Esophagus squamous epithelium (tissue), 5 donors: ENCODE measurements around the gene IKBKG. TPM values are rescaled to one million over a fixed set of nuclear protein-coding genes. Genes with fewer than 3 reads are reported as not detected.
"Not testable (repeated sequence)": the region's sequence is repeated elsewhere in the genome, so short reads cannot be mapped to it uniquely, and the experiment has no call there.

Experiments
- DNase-seq: peaks from one replicate; lab custom pipeline; 2025; lab: John Stamatoyannopoulos, UW
- H3K27ac ChIP-seq, 4 donors: fragments of 200-600 bp; sonication (generic); one replicate each; pipeline ENCODE4 v1.5.1; 2016 to 2019; ENCODE audit warnings: mild to moderate bottlenecking in 1 of 4
- H3K27me3 ChIP-seq, 4 donors: fragments of 200-600 bp; sonication (generic); 1 replicate in 3 of 4; 2 replicates in 1 of 4; pipeline versions ENCODE4 v1.5.1 to v1.6.0; 2017 to 2021; ENCODE audit warnings: antibody characterized with exemption in 1 of 4
- H3K36me3 ChIP-seq, 3 donors: fragments of 200-600 bp; sonication (generic); one replicate each; pipeline ENCODE4 v1.5.1; 2016 to 2019
- H3K4me1 ChIP-seq, 3 donors: fragments of 200-600 bp; sonication (generic); one replicate each; pipeline ENCODE4 v1.5.1; 2017 to 2019
- H3K4me3 ChIP-seq, 4 donors: fragments of 200-600 bp; sonication (generic); 1 replicate in 3 of 4; 2 replicates in 1 of 4; pipeline ENCODE4 v1.5.1; 2016 to 2019; ENCODE audit warnings: mild to moderate bottlenecking in 2 of 4, moderate library complexity in 1 of 4
- H3K9me3 ChIP-seq, 3 donors: fragments of 200-600 bp; sonication (generic); one replicate each; pipeline ENCODE4 v1.5.1; 2016 to 2019
- POLR2A ChIP-seq, 4 donors: fragments of 450-650 bp; IDR thresholded peaks; one replicate each; pipeline ENCODE4 v1.6.1; 2017; ENCODE audit warnings: antibody characterized with exemption in 4 of 4, mild to moderate bottlenecking in 4 of 4, moderate library complexity in 3 of 4
- WGBS, 2 donors: methylation state at CpG; one replicate each; pipeline ENCODE4 v1.1.5; 2018; 5-methylcytosine and 5-hydroxymethylcytosine counted together
- intact Hi-C: fragments of 100-400 bp; cut with DNase I; formaldehyde crosslinking; loops from one replicate; pipeline ENCODE4 v1.15.0; 2022
- total RNA-seq, 4 donors: library from RNA; depleted of rRNA; stranded (reverse); fragments of >200 nt; gene quantifications; one replicate each; pipeline ENCODE4 v1.1.0, GENCODE V29; 2016
- TF ChIP-seq, protein P1 (sequence below), 6 experiments: fragments of 450-650 bp in 4 of 6; fragments of 200-600 bp in 2 of 6; sonication (generic) in 2 of 6; IDR thresholded peaks; one replicate each; pipeline ENCODE4 v1.5.1; 2016 to 2019; ENCODE audit warnings: antibody characterized with exemption in 6 of 6, mild to moderate bottlenecking in 4 of 6, moderate library complexity in 4 of 6
- donor health status: DM: yes; HTN: yes; CAD: no.

The IKBKG gene
- total RNA-seq, 4 donors from 2014 or later, result 9.9 to 14.7 (median 12.6) TPM

DNA sequence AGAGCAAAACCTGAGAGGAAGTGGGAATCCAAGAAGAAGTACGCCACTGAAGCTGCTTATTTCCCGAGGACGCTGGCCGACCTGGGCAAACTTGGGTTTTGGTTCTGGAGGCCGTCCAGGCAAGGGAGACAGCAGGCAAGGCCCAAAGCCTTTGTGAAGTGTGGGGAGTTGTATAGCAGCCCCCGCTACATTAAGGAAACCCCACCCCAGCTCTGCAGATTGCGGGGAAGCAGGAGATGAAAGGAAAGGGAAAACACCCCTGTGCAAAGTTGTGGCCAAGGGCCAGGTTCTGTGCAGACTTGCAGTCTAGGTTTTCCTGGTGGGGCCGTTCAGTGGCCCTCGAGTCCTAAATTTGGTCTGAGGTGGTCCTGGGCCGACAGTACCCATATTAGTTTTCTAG is 25.6 kb downstream of the IKBKG start:
- intact Hi-C loops, H3K27me3 ChIP-seq, H3K9me3 ChIP-seq, H3K36me3 ChIP-seq, H3K4me1 ChIP-seq, H3K27ac ChIP-seq, H3K4me3 ChIP-seq, DNase-seq: not testable (repeated sequence)
- WGBS, 2 donors, result no CpG with 5 or more reads among the region's 10 CpGs

DNA sequence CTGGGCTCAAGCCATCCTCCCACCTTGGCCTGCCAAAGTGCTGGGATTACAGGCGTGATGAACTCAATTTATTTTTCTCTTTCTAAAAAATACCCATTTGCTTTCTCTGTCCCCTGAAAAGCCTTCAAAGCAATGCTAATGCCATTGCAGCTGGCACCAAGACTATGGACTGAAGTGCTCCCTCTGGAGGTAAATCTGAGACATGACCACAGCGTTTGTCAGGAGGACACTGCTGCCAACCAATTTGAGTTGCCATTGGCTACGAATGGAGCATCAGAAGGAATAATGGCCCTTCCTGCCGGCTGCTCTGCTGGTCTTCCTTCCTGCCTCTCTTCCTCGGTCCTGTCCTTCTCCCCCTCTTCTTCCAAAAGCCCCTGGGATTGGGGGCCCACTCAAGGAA is 27.7 kb downstream of the IKBKG start:
- DNase-seq, H3K9me3 ChIP-seq, H3K27ac ChIP-seq, intact Hi-C loops, H3K4me3 ChIP-seq, H3K36me3 ChIP-seq, H3K27me3 ChIP-seq, H3K4me1 ChIP-seq: not testable (repeated sequence)
- no CpG with 5 or more reads among the region's 5 CpGs for WGBS, 2 donors

DNA sequence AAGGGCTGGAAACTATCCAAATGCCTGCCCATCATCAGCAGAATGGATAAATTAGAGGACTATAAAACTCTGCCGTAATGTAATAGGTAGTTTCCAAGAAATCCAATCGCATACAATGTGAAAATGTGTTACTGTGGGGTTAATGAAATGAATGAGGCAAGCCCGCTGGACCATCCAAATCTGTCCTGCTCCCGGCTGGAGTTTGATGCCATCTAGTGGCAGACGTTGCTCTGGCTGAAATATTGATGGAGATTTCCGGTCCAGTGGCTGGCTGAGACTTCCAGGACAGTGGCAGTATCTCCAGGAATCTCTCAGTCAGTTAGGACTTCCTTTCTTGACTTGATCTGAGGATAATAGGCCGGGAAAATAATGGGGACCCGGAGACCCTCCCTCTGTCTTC is 35.6 kb downstream of the IKBKG start:
- H3K4me1 ChIP-seq, H3K36me3 ChIP-seq, H3K27me3 ChIP-seq, intact Hi-C loops, DNase-seq, H3K4me3 ChIP-seq, H3K27ac ChIP-seq, H3K9me3 ChIP-seq: not testable (repeated sequence)
- no CpG with 5 or more reads among the region's 8 CpGs for WGBS, 2 donors

DNA sequence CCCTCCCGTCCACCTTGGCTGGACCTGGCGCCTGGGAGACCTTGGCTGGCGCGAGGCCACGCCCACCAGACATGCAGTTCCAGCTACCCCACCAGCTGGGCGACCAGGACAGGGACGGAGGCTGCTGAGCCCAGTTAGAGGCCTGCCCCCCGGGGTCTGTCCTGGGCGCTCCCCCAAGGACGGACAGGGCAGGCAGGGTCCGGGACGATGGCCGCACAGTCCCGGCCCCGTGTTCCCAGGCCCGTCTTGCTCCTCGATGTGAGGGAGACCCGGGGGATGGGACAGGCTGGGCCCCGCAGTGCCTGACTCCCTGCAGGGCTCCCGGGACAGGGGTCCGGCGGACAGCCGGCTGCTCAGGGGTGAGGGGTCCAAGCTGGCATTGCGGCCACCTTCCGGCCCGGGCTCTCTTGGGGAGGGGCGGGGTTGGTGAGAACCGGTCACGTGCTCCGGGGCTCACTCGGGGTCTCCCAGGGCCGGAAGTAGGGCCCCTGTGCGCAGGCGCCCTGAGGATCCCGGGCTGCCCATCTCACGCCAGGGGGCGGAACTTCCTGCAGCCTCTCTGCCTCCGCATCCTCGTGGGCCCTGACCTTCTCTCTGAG is 37.3 kb downstream of the IKBKG start, which contains the start of gene CTAG1A:
TSS of gene CTAG1A (plus strand) at position 549 of the 599 bp plus-strand sequence. CDS start 74 bp downstream, outside the sequence.
- DNase-seq, H3K27ac ChIP-seq, intact Hi-C loops, H3K4me1 ChIP-seq, H3K27me3 ChIP-seq, H3K9me3 ChIP-seq, H3K36me3 ChIP-seq, H3K4me3 ChIP-seq: not testable (repeated sequence)
- WGBS, 2 donors, result no CpG with 5 or more reads among the region's 39 CpGs

DNA sequence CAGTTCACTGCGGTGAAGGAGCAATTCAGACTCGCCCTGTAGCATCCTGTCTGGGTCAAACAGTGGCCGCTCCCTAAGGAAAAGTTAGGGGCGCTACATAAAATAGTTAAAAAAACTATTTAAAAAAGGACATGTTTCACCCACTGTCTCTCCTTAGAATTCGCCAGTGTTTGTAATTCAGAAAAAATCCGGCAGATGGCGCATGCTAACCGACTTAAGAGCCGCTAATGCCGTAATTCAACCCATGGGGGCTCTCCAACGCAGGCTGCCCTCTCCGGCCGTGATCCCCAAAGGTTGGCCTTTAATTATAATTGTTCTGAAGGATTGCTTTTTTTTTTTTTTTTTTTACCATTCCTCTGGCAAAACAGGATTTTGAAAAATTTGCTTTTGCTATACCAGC is 43.0 kb downstream of the IKBKG start:
- H3K36me3 ChIP-seq, result not testable (repeated sequence)
- no CpG with 5 or more reads among the region's 13 CpGs for WGBS, 2 donors

DNA sequence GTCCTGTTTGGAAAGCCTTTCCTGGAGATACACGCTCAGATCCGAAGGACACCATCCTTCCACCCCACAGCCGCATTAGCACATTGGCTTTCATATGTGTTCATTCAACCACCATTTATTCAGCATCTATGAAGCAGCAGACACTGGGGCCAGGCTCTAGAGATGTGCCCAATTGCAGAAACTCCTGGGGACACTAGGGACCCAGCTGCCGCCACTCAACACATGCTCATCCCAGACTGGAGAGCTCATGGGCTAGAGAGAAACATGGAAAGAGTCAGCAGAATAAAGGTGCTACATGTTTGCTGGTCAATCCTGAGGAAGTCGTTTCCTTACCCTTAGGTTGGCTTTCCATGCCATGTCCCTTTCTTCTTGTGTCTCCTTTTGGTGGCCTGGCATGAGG is 45.1 kb downstream of the IKBKG start:
- Histone ChIP-seq H3K9me3 (no peaks in the 10 kb centered on the region), H3K36me3 (no peaks in the 10 kb centered on the region), H3K27ac (no peak overlapping the region), H3K27me3 (no peaks in the 10 kb centered on the region), H3K4me1 (peaks cover 0 to 3% (median 0%) of the 10 kb centered on the region in 3 donors), H3K4me3 (no peak overlapping the region)
- TF ChIP-seq, protein P1, sequence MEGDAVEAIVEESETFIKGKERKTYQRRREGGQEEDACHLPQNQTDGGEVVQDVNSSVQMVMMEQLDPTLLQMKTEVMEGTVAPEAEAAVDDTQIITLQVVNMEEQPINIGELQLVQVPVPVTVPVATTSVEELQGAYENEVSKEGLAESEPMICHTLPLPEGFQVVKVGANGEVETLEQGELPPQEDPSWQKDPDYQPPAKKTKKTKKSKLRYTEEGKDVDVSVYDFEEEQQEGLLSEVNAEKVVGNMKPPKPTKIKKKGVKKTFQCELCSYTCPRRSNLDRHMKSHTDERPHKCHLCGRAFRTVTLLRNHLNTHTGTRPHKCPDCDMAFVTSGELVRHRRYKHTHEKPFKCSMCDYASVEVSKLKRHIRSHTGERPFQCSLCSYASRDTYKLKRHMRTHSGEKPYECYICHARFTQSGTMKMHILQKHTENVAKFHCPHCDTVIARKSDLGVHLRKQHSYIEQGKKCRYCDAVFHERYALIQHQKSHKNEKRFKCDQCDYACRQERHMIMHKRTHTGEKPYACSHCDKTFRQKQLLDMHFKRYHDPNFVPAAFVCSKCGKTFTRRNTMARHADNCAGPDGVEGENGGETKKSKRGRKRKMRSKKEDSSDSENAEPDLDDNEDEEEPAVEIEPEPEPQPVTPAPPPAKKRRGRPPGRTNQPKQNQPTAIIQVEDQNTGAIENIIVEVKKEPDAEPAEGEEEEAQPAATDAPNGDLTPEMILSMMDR (IDR thresholded peaks at IDR 0.05), result no peak
- no peak for TF ChIP-seq POLR2A (IDR thresholded peaks at IDR 0.05)
- intact Hi-C loops, result no loop called here
- no peak for DNase-seq
- 83 to 85% methylated on average over 4 to 5 of the region's 5 CpGs for WGBS, 2 donors

More for the DNA sequence above, 43.0 kb downstream of the IKBKG start:
- H3K4me3 ChIP-seq, H3K27ac ChIP-seq, H3K27me3 ChIP-seq, DNase-seq, H3K9me3 ChIP-seq, H3K4me1 ChIP-seq, intact Hi-C loops: not testable (repeated sequence)

DNA sequence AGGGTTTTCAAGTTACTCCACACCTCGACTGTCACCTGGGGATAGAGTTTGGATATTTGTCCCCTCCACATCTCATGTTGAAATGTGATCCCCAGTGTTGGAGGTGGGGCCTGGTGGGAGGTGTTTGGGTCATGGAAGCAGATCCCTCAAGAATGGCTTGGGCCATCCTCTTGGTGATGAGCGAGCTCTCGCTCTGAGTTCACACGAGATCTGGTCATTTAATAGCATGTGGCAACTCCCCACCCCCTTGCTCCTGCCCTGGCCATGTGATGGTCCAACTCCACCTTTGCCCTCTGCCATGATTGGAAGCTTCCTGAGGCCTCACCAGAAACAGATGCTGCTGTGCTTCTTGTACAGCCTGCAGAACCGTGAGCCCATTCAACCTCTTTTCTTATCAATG is 45.8 kb downstream of the IKBKG start:
- H3K27ac ChIP-seq, result no peak overlapping the region
- H3K27me3 ChIP-seq, result no peaks in the 10 kb centered on the region
- H3K9me3 ChIP-seq, result no peaks in the 10 kb centered on the region
- intact Hi-C loops, result no loop called here
- WGBS, 2 donors, result 85% methylated on average over 5 of the region's 5 CpGs; no CpG with 5 or more reads in 1 of the 2 donors
- H3K36me3 ChIP-seq, result no peaks in the 10 kb centered on the region
- H3K4me1 ChIP-seq, result peaks cover 0 to 3% (median 0%) of the 10 kb centered on the region in 3 donors
- TF ChIP-seq, protein P1 (IDR thresholded peaks at IDR 0.05), result no peak
- TF ChIP-seq POLR2A (IDR thresholded peaks at IDR 0.05), result no peak
- no peak overlapping the region for H3K4me3 ChIP-seq
- no peak for DNase-seq

DNA sequence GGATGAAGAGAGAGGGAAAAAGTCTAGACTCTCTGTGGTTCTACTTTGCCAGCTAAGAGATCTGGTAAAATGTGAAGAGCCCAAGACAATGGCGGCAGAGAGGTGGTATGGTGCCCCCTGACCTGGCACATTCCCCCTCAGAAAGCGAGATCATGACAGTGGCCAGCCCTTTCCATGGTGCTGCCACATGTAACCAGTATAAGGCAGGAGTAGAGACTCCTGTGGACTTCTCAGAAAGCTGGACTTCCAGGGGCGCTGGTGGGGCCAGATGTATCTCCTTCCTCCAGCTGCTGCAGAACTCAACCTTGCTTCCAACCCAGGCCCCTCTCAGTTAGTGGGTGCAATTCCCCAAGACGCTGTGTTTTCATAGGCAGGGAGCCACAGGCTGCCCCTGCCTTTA is 47.1 kb downstream of the IKBKG start:
- no peak overlapping the region for H3K4me3 ChIP-seq
- intact Hi-C loops, result no loop called here
- WGBS, 2 donors, result 100% methylated on average over 1 of the region's 4 CpGs; no CpG with 5 or more reads in 1 of the 2 donors
- TF ChIP-seq, protein P1 (IDR thresholded peaks at IDR 0.05), result no peak
- no peak for TF ChIP-seq POLR2A (IDR thresholded peaks at IDR 0.05)
- no peaks in the 10 kb centered on the region for H3K27me3 ChIP-seq
- H3K27ac ChIP-seq, result no peak overlapping the region
- H3K9me3 ChIP-seq, result no peaks in the 10 kb centered on the region
- no peak for DNase-seq
- H3K4me1 ChIP-seq, result peaks cover 0 to 3% (median 0%) of the 10 kb centered on the region in 3 donors
- H3K36me3 ChIP-seq, result no peaks in the 10 kb centered on the region
